H1 (cell line): ENCODE data around the gene CBY1. TPM values are rescaled to one million over a fixed set of nuclear protein-coding genes. Genes with fewer than 3 reads are reported as not detected.

Experiments used
- CTCF ChIA-PET: fragments of 300-600 bp; sonication (Branson Sonifier 250); formaldehyde crosslinking; loops from one replicate; lab custom pipeline; 2021; ENCODE audit not compliant: partially characterized antibody; lab: Charles Lee
- POLR2A ChIA-PET: fragments of 300-600 bp; sonication (Branson Sonifier 250); formaldehyde crosslinking; loops from one replicate; lab custom pipeline; 2021; ENCODE audit warnings: inconsistent platforms; ENCODE audit not compliant: partially characterized antibody; lab: Charles Lee
- DNase-seq, 2 experiments: peaks; one replicate each; pipeline versions ENCODE4 v3.0.0 to v3.0.0-alpha.2; 2010 to 2022; ENCODE audit warnings: low spot score in 2 of 2, low read depth in 1 of 2, mixed read lengths in 1 of 2
- FAIRE-seq: peaks from 2 replicates; lab custom pipeline; 2011; peaks lifted over from hg19 to GRCh38; lab: Jason Lieb, UNC
- H2AFZ ChIP-seq: 2 replicates; pipeline ENCODE4 v1.8.1; 2012; ENCODE audit warnings: low read length, inconsistent platforms
- H2AK5ac ChIP-seq: 2 replicates; pipeline ENCODE4 v1.6.1; 2013; ENCODE audit warnings: low read depth, low read length
- H2BK120ac ChIP-seq: replicated peaks from 2 replicates; pipeline ENCODE3; 2013; ENCODE audit warnings: low read depth, low read length, inconsistent platforms
- H2BK12ac ChIP-seq: 2 replicates; pipeline ENCODE4 v1.6.1; 2013; ENCODE audit warnings: low read depth, low read length
- H2BK15ac ChIP-seq: 2 replicates; pipeline ENCODE4 v1.6.1; 2013; ENCODE audit warnings: low read length
- H2BK20ac ChIP-seq: 2 replicates; pipeline ENCODE4 v1.6.1; 2013; ENCODE audit warnings: low read length
- H2BK5ac ChIP-seq: 2 replicates; pipeline ENCODE4 v1.6.1; 2013; ENCODE audit warnings: low read depth, low read length
- H3K14ac ChIP-seq: 2 replicates; pipeline ENCODE4 v1.6.1; 2013; ENCODE audit warnings: inconsistent platforms; ENCODE audit not compliant: insufficient read length
- H3K18ac ChIP-seq: 2 replicates; pipeline ENCODE4 v1.6.1; 2013; ENCODE audit warnings: low read length; ENCODE audit errors: extremely low read depth
- H3K23ac ChIP-seq: 2 replicates; pipeline ENCODE4 v1.6.1; 2013; ENCODE audit warnings: inconsistent platforms; ENCODE audit not compliant: insufficient read length
- H3K23me2 ChIP-seq: 2 replicates; pipeline ENCODE4 v1.6.1; 2013; ENCODE audit warnings: low read depth, low read length
- H3K27ac ChIP-seq: 2 replicates; pipeline ENCODE4 v1.6.1; 2011; ENCODE audit warnings: low read depth, low read length, inconsistent platforms
- H3K27me3 ChIP-seq, 4 experiments: replicated peaks in 1 of 4; 1 replicate in 1 of 4; 2 replicates in 3 of 4; pipeline versions ENCODE4 v1.6.1 to v1.8.1; 2011 to 2013; ENCODE audit warnings: low read length in 3 of 4, mild to moderate bottlenecking in 3 of 4, inconsistent platforms in 2 of 4, mixed read lengths in 2 of 4, moderate library complexity in 1 of 4; ENCODE audit not compliant: control insufficient read depth in 3 of 4, insufficient read depth in 3 of 4; ENCODE audit errors: extremely low read depth in 1 of 4
- H3K36me3 ChIP-seq, 4 experiments: 2 replicates each; pipeline versions ENCODE4 v1.6.1 to v1.8.1; 2011 to 2013; ENCODE audit warnings: mild to moderate bottlenecking in 4 of 4, low read length in 3 of 4, moderate library complexity in 2 of 4, control low read depth in 1 of 4, inconsistent platforms in 1 of 4; ENCODE audit not compliant: insufficient read depth in 4 of 4, control insufficient read depth in 2 of 4
- H3K4ac ChIP-seq: replicated peaks from 2 replicates; pipeline ENCODE3; 2013; ENCODE audit warnings: low read length, low read depth, mixed read lengths, inconsistent platforms; ENCODE audit not compliant: insufficient read length
- H3K4me1 ChIP-seq, 4 experiments: replicated peaks in 1 of 4; 1 replicate in 1 of 4; 2 replicates in 3 of 4; pipeline versions ENCODE4 v1.6.1 to v1.8.1; 2011 to 2013; ENCODE audit warnings: low read length in 3 of 4, inconsistent platforms in 2 of 4, mixed read lengths in 1 of 4; ENCODE audit not compliant: insufficient read depth in 4 of 4, control insufficient read depth in 3 of 4
- H3K4me2 ChIP-seq, 2 experiments: 2 replicates each; pipeline versions ENCODE4 v1.6.1 to v1.8.1; 2011 to 2013; ENCODE audit warnings: low read depth in 2 of 2, low read length in 2 of 2, control low read depth in 1 of 2, inconsistent platforms in 1 of 2, mild to moderate bottlenecking in 1 of 2; ENCODE audit not compliant: insufficient read depth in 1 of 2
- H3K4me3 ChIP-seq, 4 experiments: fragments of 200-600, 300-600 bp in 1 of 4; sonication (generic), shearing (Covaris generic), sonication (Bioruptor Twin) in 1 of 4; 2 replicates each; pipeline versions ENCODE4 v1.5.1 to v1.8.1; 2011 to 2016; ENCODE audit warnings: low read length in 4 of 4, low read depth in 3 of 4, control low read depth in 2 of 4, inconsistent platforms in 2 of 4, mild to moderate bottlenecking in 2 of 4, mixed read lengths in 1 of 4, moderate library complexity in 1 of 4; ENCODE audit not compliant: insufficient read depth in 2 of 4; ENCODE audit errors: extremely low read depth in 1 of 4
- H3K56ac ChIP-seq: replicated peaks from 2 replicates; pipeline ENCODE3; 2013; ENCODE audit warnings: low read depth, mild to moderate bottlenecking, mixed read lengths, low read length, inconsistent platforms; ENCODE audit not compliant: insufficient read length
- H3K79me1 ChIP-seq: 2 replicates; pipeline ENCODE4 v1.6.1; 2013; ENCODE audit warnings: low read depth, low read length, control low read depth
- H3K79me2 ChIP-seq, 2 experiments: 2 replicates each; pipeline versions ENCODE4 v1.6.1 to v1.8.1; 2012 to 2013; ENCODE audit warnings: low read length in 2 of 2, mild to moderate bottlenecking in 2 of 2, inconsistent platforms in 1 of 2; ENCODE audit not compliant: insufficient read depth in 2 of 2, control insufficient read depth in 1 of 2
- H3K9ac ChIP-seq, 4 experiments: replicated peaks in 1 of 4; 1 replicate in 1 of 4; 2 replicates in 3 of 4; pipeline versions ENCODE4 v1.6.1 to v1.8.1; 2011 to 2013; ENCODE audit warnings: low read depth in 3 of 4, low read length in 3 of 4, control low read depth in 2 of 4, mild to moderate bottlenecking in 2 of 4, moderate library complexity in 2 of 4, inconsistent platforms in 1 of 4; ENCODE audit errors: extremely low read depth in 1 of 4
- H3K9me3 ChIP-seq, 2 experiments: 2 replicates each; pipeline versions ENCODE4 v1.6.1 to v1.8.1; 2012 to 2013; ENCODE audit warnings: mild to moderate bottlenecking in 2 of 2, moderate library complexity in 2 of 2, control low read depth in 1 of 2, inconsistent platforms in 1 of 2, low read depth in 1 of 2, low read length in 1 of 2, mixed read lengths in 1 of 2; ENCODE audit not compliant: insufficient read depth in 2 of 2
- H4K20me1 ChIP-seq, 2 experiments: replicated peaks in 1 of 2; 2 replicates each; pipeline versions ENCODE3 to v1.8.1; 2011 to 2013; ENCODE audit warnings: inconsistent platforms in 2 of 2, low read length in 2 of 2, mild to moderate bottlenecking in 1 of 2; ENCODE audit not compliant: insufficient read depth in 2 of 2, control insufficient read depth in 1 of 2
- H4K5ac ChIP-seq: 2 replicates; pipeline ENCODE4 v1.6.1; 2013; ENCODE audit warnings: low read length, low read depth, mixed read lengths, inconsistent platforms; ENCODE audit not compliant: insufficient read length
- H4K8ac ChIP-seq: 2 replicates; pipeline ENCODE4 v1.8.0; 2013; ENCODE audit warnings: mild to moderate bottlenecking, moderate library complexity, low read length, inconsistent platforms; ENCODE audit not compliant: insufficient read depth; ENCODE audit errors: extremely low read depth
- H4K91ac ChIP-seq: replicated peaks from 2 replicates; pipeline ENCODE3; 2013; ENCODE audit warnings: low read length, mixed read lengths, inconsistent platforms; ENCODE audit not compliant: insufficient read length
- CBX8 ChIP-seq: fragments of 300-800, 300-1000 bp; sonication (generic); IDR thresholded peaks from 2 replicates; pipeline ENCODE4 v1.7.1; 2016; ENCODE audit warnings: low read depth, low read length, borderline replicate concordance
- NANOG ChIP-seq: IDR thresholded peaks from 2 replicates; pipeline ENCODE4 v1.6.1; 2011; ENCODE audit warnings: low read length, low read depth, mild to moderate bottlenecking, inconsistent platforms; ENCODE audit not compliant: insufficient read depth, poor library complexity, severe bottlenecking
- SP2 ChIP-seq: IDR thresholded peaks from 2 replicates; pipeline ENCODE4 v1.6.1; 2012; ENCODE audit warnings: mild to moderate bottlenecking, low read length, inconsistent platforms
- SRF ChIP-seq: IDR thresholded peaks from 2 replicates; pipeline ENCODE4 v1.6.1; 2011; ENCODE audit warnings: mild to moderate bottlenecking, low read depth, low read length, moderate library complexity
- WGBS, 2 experiments: shearing (Covaris generic) in 1 of 2; methylation state at CpG; one replicate each; pipeline versions ENCODE4 v1.1.6 to v1.1.7; 2013 to 2015; ENCODE audit warnings: low lambda C conversion rate in 2 of 2, mixed read lengths in 2 of 2, inconsistent platforms in 1 of 2, low coverage in 1 of 2, missing lambda C conversion rate in 1 of 2; ENCODE audit not compliant: insufficient replicate concordance in 2 of 2, insufficient coverage in 1 of 2, insufficient read length in 1 of 2; ENCODE audit errors: extremely low coverage in 1 of 2, missing lambda C conversion rate in 1 of 2; 5-methylcytosine and 5-hydroxymethylcytosine counted together
- polyA plus RNA-seq, 7 experiments: library from polyadenylated mRNA; depleted of rRNA in 3 of 7; stranded (reverse) in 5 of 7; unstranded in 2 of 7; fragments of >200 nt in 5 of 7; fragments of 200-250 nt in 2 of 7; gene quantifications; 1 replicate in 5 of 7; 2 replicates in 1 of 7; 4 replicates in 1 of 7; pipeline versions ENCODE4 v1.2.1 to v1.2.3, GENCODE V29; 2011 to 2013; ENCODE audit warnings: missing spikeins in 2 of 7, mixed read lengths in 2 of 7
- total RNA-seq: library from RNA; stranded (reverse); fragmentation: NEBNext Ultra II Directional; extraction: Animal tissue kit (Norgen Biotek cat#: 25700); gene quantifications from 2 replicates; pipeline ENCODE4 v1.2.1, GENCODE V29; 2021

Gene CBY1
- total and polyA plus RNA-seq, 2 of the 8 experiments (the other 6 are each of a cell fraction or from before 2014, with no cell fraction given): 23.2 to 30.2 TPM

GRCh38 chr22:38611559-38611958 is 44.9 kb upstream of the CBY1 start:
- TF ChIP-seq SRF: no peak
- no peak for TF ChIP-seq CBX8
- no peak for TF ChIP-seq SP2
- TF ChIP-seq NANOG: no peak
- Histone ChIP-seq H3K27me3 (no peaks in the 10 kb centered on the region), H2AK5ac (no peak overlapping the region), H3K9ac (no peak overlapping the region), H4K20me1 (peaks cover 0 to 1% of the 10 kb centered on the region in 2 experiments), H3K23me2 (no peaks in the 10 kb centered on the region; the same call in 1 of the 2 replicates), H3K36me3 (peaks cover 0 to 8% (median 0%) of the 10 kb centered on the region in 4 experiments; a peak in 1 of 8 replicates), H3K79me2 (no peaks in the 10 kb centered on the region), H3K79me1 (no peaks in the 10 kb centered on the region), H3K4me2 (no peak overlapping the region), H3K56ac (no peak overlapping the region), H3K27ac (no peak overlapping the region), H2BK5ac (no peak overlapping the region), H3K14ac (no peak overlapping the region), H2AFZ (no peak overlapping the region), H3K23ac (no peak overlapping the region), H3K9me3 (no peaks in the 10 kb centered on the region), H4K5ac (no peak overlapping the region), H4K8ac (no peak overlapping the region), H3K4me3 (no peak overlapping the region), H4K91ac (no peak overlapping the region), H2BK15ac (no peak overlapping the region), H3K18ac (no peak overlapping the region), H3K4me1 (no peaks in the 10 kb centered on the region), H3K4ac (no peak overlapping the region), H2BK20ac (no peak overlapping the region), H2BK12ac (no peak overlapping the region), H2BK120ac (no peak overlapping the region)
- FAIRE-seq: no peak
- ChIA-PET POLR2A (no interaction called here), CTCF (no interaction called here)
- DNase-seq: no peak
- WGBS, 2 experiments: 91% methylated on average over 5 of the region's 5 CpGs; no CpG with 5 or more reads in 1 of the 2 experiments
